ENCODE data around the gene STK17A.
"Not testable (repeated sequence)": the region's sequence is repeated elsewhere in the genome, so short reads cannot be mapped to it uniquely, and the experiment has no call there.

Gene STK17A

GRCh38 chr7:43673243-43673976 lies 90.5 kb downstream of the STK17A start:
- ATAC-seq, result not testable (repeated sequence)
- TF ChIP-seq ZNF8 (CRISPR knock-in tag; IDR thresholded peaks at IDR 0.05), result peak; percentile 86

- ATAC-seq, result peak; percentile 90
Observed at GRCh38 chr7:43674559-43675436, 91.9 kb downstream of the STK17A start.

More at GRCh38 chr7:43674559-43675436, 91.9 kb downstream of the STK17A start:
- TF ChIP-seq ARNTL (CRISPR knock-in tag; IDR thresholded peaks at IDR 0.05; ENCODE audit: borderline replicate concordance, low read depth) (no peak), PATZ1 (CRISPR knock-in tag; IDR thresholded peaks at IDR 0.05; ENCODE audit: borderline replicate concordance) (no peak), ZC3H10 (CRISPR knock-in tag; IDR thresholded peaks at IDR 0.05) (0 out of 2 replicates have a peak, but pooled peaks have one; percentile 17), CSDC2 (CRISPR knock-in tag; IDR thresholded peaks at IDR 0.05) (no peak), TOX (CRISPR knock-in tag; IDR thresholded peaks at IDR 0.05; ENCODE audit: borderline replicate concordance) (no peak; the same call in 1 of the 2 replicates), TCF4 (CRISPR knock-in tag; IDR thresholded peaks at IDR 0.05; ENCODE audit: borderline replicate concordance) (no peak), RARB (CRISPR knock-in tag; IDR thresholded peaks at IDR 0.05) (no peak)

Data from SK-N-SH treated with all-trans-retinoic acid at 6 μM for 48 hours (cell line).